HEK293 (cell line): Measurements from ENCODE around the gene BBX.

Experiments used
- GLIS2 ChIP-seq: fragments of 450-650 bp; formaldehyde crosslinking; IDR thresholded peaks from 2 replicates; pipeline ENCODE4 v1.5.1; 2016; ENCODE audit warnings: missing biosample characterization, missing genetic modification characterization
- IKZF3 ChIP-seq: fragments of 450-650 bp; IDR thresholded peaks from 2 replicates; pipeline ENCODE4 v1.5.0; 2018; ENCODE audit warnings: missing biosample characterization, mild to moderate bottlenecking, missing genetic modification characterization, moderate library complexity
- KLF8 ChIP-seq: fragments of 450-650 bp; formaldehyde crosslinking; IDR thresholded peaks from 2 replicates; pipeline ENCODE4 v1.5.1; 2016; ENCODE audit warnings: missing biosample characterization, missing genetic modification characterization
- SP2 ChIP-seq: fragments of 450-650 bp; formaldehyde crosslinking; IDR thresholded peaks from 2 replicates; pipeline ENCODE4 v1.5.1; 2016; ENCODE audit warnings: missing biosample characterization, missing genetic modification characterization
- ZNF112 ChIP-seq: fragments of 450-650 bp; formaldehyde crosslinking; IDR thresholded peaks from 2 replicates; pipeline ENCODE4 v1.5.0; 2017; ENCODE audit warnings: missing biosample characterization, missing genetic modification characterization
- ZNF223 ChIP-seq: fragments of 450-650 bp; formaldehyde crosslinking; IDR thresholded peaks from 2 replicates; pipeline ENCODE4 v1.5.1; 2016; ENCODE audit warnings: missing biosample characterization, missing genetic modification characterization
- ZNF335 ChIP-seq: fragments of 450-650 bp; formaldehyde crosslinking; conservative IDR thresholded peaks from 2 replicates; pipeline ENCODE4 v1.5.1; 2016; ENCODE audit warnings: missing biosample characterization, missing genetic modification characterization
- ZNF394 ChIP-seq: fragments of 450-650 bp; formaldehyde crosslinking; IDR thresholded peaks from 2 replicates; pipeline ENCODE4 v1.5.1; 2016; ENCODE audit warnings: missing biosample characterization, missing genetic modification characterization, mild to moderate bottlenecking, moderate library complexity, borderline replicate concordance
- ZNF521 ChIP-seq: fragments of 450-650 bp; formaldehyde crosslinking; IDR thresholded peaks from 2 replicates; pipeline ENCODE4 v1.5.1; 2017; ENCODE audit warnings: missing biosample characterization, mild to moderate bottlenecking, missing genetic modification characterization
- ZNF561 ChIP-seq: fragments of 450-650 bp; IDR thresholded peaks from 2 replicates; pipeline ENCODE4 v1.5.1; 2018; ENCODE audit warnings: missing biosample characterization, missing genetic modification characterization, borderline replicate concordance
- ZNF654 ChIP-seq: fragments of 450-650 bp; formaldehyde crosslinking; IDR thresholded peaks from 2 replicates; pipeline ENCODE4 v1.5.1; 2016; ENCODE audit warnings: low read depth, missing biosample characterization, missing genetic modification characterization
- ZNF776 ChIP-seq: fragments of 450-650 bp; formaldehyde crosslinking; IDR thresholded peaks from 2 replicates; pipeline ENCODE4 v1.5.0; 2017; ENCODE audit warnings: missing biosample characterization, missing genetic modification characterization, borderline replicate concordance
- ZSCAN23 ChIP-seq: fragments of 450-650 bp; formaldehyde crosslinking; IDR thresholded peaks from 2 replicates; pipeline ENCODE4 v1.5.1; 2016; ENCODE audit warnings: missing biosample characterization, missing genetic modification characterization
- TF ChIP-seq, protein P1 (sequence below): fragments of 450-650 bp; formaldehyde crosslinking; IDR thresholded peaks from 2 replicates; pipeline ENCODE4 v1.5.1; 2017; ENCODE audit warnings: missing biosample characterization, missing genetic modification characterization
- TF ChIP-seq, protein P2 (sequence below): fragments of 450-650 bp; formaldehyde crosslinking; IDR thresholded peaks from 2 replicates; pipeline ENCODE4 v1.5.1; 2016; ENCODE audit warnings: missing biosample characterization, missing genetic modification characterization
- TF ChIP-seq, protein P3 (sequence below): fragments of 450-650 bp; formaldehyde crosslinking; IDR thresholded peaks from 2 replicates; pipeline ENCODE4 v1.5.1; 2016; ENCODE audit warnings: missing biosample characterization, missing genetic modification characterization
- TF ChIP-seq, protein P4 (sequence below): fragments of 450-650 bp; formaldehyde crosslinking; IDR thresholded peaks from 2 replicates; pipeline ENCODE4 v1.5.1; 2017; ENCODE audit warnings: missing biosample characterization, missing genetic modification characterization
- TF ChIP-seq, protein P5 (sequence below): fragments of 450-650 bp; formaldehyde crosslinking; conservative IDR thresholded peaks from 2 replicates; pipeline ENCODE4 v1.5.1; 2016; ENCODE audit warnings: low read depth, missing biosample characterization, missing genetic modification characterization
- TF ChIP-seq, protein P6 (sequence below): fragments of 450-650 bp; formaldehyde crosslinking; IDR thresholded peaks from 2 replicates; pipeline ENCODE4 v1.5.1; 2017; ENCODE audit warnings: missing biosample characterization, missing genetic modification characterization

The BBX gene

DNA sequence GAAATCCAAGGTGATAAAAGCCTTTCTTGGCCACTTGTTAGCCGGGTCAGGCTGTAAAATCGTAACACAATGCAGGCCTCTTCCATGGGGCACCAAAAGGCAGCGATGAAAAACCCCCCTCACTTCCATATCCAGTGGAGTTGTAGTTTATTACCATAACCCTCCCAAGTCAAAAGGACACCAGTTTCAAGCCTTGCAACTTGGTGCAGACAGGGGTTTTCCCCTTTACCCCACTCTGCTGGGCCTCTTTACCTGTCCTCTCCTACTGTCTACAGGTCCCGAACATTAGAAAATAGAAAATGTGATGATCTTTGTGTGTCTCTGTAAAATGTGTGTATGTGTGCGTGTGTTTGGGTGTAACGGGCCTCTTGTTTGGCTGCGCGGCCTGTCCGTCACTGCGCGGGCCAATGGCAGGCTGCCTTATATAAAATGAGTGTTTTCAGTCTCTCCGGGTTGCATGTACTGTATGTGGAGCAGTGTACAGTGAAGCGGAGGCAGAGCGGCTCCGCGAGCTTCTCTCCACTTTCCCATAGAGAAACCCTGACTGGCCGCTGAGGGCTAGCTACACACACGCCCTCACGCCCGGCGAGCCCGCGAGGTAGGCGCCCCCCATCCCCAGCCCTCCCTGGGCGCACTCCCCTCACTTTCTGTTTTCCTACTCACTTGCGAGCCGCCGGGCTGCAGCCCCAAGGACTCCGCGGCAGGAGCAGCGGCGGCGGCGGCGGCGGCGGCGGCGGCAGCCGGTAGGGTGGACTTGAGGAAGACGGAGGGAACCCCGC, at the start of gene BBX (continued):
- TF ChIP-seq, protein P1, sequence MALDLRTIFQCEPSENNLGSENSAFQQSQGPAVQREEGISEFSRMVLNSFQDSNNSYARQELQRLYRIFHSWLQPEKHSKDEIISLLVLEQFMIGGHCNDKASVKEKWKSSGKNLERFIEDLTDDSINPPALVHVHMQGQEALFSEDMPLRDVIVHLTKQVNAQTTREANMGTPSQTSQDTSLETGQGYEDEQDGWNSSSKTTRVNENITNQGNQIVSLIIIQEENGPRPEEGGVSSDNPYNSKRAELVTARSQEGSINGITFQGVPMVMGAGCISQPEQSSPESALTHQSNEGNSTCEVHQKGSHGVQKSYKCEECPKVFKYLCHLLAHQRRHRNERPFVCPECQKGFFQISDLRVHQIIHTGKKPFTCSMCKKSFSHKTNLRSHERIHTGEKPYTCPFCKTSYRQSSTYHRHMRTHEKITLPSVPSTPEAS (tag by site-specific recombination) = peak; percentile 56
- TF ChIP-seq ZNF335 (tag by site-specific recombination) (peak; percentile 53), ZNF561 (tag by site-specific recombination) (peak; percentile 22; the same call in 1 of the 2 replicates), IKZF3 (no peak), ZSCAN23 (tag by site-specific recombination) (no peak), ZNF776 (tag by site-specific recombination) (no peak), ZNF394 (peak; percentile 67; the same call in 1 of the 2 replicates), KLF8 (tag by site-specific recombination) (peak; percentile 37; the same call in 1 of the 2 replicates), GLIS2 (tag by site-specific recombination) (peak; percentile 39; the same call in 1 of the 2 replicates), ZNF654 (tag by site-specific recombination) (no peak), ZNF112 (tag by site-specific recombination) (no peak), ZNF223 (no peak), SP2 (peak; percentile 88), ZNF521 (tag by site-specific recombination) (no peak)
- TF ChIP-seq, protein P2, sequence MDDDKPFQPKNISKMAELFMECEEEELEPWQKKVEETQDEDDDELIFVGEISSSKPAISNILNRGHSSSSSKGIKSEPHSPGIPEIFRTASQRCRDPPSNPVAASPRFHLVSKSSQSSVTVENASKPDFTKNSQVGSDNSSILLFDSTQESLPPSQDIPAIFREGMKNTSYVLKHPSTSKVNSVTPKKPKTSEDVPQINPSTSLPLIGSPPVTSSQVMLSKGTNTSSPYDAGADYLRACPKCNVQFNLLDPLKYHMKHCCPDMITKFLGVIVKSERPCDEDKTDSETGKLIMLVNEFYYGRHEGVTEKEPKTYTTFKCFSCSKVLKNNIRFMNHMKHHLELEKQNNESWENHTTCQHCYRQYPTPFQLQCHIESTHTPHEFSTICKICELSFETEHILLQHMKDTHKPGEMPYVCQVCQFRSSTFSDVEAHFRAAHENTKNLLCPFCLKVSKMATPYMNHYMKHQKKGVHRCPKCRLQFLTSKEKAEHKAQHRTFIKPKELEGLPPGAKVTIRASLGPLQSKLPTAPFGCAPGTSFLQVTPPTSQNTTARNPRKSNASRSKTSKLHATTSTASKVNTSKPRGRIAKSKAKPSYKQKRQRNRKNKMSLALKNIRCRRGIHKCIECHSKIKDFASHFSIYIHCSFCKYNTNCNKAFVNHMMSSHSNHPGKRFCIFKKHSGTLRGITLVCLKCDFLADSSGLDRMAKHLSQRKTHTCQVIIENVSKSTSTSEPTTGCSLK (tag by site-specific recombination) = no peak
- TF ChIP-seq, protein P3, sequence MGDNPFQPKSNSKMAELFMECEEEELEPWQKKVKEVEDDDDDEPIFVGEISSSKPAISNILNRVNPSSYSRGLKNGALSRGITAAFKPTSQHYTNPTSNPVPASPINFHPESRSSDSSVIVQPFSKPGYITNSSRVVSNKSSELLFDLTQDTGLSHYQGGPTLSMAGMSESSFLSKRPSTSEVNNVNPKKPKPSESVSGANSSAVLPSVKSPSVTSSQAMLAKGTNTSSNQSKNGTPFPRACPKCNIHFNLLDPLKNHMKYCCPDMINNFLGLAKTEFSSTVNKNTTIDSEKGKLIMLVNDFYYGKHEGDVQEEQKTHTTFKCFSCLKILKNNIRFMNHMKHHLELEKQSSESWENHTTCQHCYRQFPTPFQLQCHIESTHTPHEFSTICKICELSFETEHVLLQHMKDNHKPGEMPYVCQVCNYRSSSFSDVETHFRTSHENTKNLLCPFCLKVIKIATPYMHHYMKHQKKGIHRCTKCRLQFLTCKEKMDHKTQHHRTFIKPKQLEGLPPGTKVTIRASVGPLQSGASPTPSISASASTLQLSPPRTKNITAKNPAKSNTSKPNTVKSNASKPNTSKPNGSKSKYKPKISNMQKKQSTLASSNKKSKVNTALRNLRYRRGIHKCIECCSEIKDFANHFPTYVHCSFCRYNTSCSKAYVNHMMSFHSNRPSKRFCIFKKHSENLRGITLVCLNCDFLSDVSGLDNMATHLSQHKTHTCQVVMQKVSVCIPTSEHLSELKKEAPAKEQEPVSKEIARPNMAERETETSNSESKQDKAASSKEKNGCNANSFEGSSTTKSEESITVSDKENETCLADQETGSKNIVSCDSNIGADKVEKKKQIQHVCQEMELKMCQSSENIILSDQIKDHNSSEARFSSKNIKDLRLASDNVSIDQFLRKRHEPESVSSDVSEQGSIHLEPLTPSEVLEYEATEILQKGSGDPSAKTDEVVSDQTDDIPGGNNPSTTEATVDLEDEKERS (tag by site-specific recombination) = no peak
- TF ChIP-seq, protein P4, sequence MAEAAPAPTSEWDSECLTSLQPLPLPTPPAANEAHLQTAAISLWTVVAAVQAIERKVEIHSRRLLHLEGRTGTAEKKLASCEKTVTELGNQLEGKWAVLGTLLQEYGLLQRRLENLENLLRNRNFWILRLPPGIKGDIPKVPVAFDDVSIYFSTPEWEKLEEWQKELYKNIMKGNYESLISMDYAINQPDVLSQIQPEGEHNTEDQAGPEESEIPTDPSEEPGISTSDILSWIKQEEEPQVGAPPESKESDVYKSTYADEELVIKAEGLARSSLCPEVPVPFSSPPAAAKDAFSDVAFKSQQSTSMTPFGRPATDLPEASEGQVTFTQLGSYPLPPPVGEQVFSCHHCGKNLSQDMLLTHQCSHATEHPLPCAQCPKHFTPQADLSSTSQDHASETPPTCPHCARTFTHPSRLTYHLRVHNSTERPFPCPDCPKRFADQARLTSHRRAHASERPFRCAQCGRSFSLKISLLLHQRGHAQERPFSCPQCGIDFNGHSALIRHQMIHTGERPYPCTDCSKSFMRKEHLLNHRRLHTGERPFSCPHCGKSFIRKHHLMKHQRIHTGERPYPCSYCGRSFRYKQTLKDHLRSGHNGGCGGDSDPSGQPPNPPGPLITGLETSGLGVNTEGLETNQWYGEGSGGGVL (tag by site-specific recombination) = no peak
- TF ChIP-seq, protein P5, sequence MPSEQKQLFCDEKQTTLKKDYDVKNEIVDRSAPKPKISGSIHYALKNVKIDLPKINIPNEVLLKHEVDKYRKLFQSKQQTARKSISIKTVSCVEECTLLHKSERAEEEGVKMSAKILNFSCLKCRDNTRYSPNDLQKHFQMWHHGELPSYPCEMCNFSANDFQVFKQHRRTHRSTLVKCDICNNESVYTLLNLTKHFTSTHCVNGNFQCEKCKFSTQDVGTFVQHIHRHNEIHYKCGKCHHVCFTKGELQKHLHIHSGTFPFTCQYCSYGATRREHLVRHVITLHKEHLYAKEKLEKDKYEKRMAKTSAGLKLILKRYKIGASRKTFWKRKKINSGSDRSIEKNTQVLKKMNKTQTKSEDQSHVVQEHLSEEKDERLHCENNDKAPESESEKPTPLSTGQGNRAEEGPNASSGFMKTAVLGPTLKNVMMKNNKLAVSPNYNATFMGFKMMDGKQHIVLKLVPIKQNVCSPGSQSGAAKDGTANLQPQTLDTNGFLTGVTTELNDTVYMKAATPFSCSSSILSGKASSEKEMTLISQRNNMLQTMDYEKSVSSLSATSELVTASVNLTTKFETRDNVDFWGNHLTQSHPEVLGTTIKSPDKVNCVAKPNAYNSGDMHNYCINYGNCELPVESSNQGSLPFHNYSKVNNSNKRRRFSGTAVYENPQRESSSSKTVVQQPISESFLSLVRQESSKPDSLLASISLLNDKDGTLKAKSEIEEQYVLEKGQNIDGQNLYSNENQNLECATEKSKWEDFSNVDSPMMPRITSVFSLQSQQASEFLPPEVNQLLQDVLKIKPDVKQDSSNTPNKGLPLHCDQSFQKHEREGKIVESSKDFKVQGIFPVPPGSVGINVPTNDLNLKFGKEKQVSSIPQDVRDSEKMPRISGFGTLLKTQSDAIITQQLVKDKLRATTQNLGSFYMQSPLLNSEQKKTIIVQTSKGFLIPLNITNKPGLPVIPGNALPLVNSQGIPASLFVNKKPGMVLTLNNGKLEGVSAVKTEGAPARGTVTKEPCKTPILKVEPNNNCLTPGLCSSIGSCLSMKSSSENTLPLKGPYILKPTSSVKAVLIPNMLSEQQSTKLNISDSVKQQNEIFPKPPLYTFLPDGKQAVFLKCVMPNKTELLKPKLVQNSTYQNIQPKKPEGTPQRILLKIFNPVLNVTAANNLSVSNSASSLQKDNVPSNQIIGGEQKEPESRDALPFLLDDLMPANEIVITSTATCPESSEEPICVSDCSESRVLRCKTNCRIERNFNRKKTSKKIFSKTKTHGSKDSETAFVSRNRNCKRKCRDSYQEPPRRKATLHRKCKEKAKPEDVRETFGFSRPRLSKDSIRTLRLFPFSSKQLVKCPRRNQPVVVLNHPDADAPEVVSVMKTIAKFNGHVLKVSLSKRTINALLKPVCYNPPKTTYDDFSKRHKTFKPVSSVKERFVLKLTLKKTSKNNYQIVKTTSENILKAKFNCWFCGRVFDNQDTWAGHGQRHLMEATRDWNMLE (tag by site-specific recombination) = no peak; the same call in 1 of the 2 replicates
- TF ChIP-seq, protein P6, sequence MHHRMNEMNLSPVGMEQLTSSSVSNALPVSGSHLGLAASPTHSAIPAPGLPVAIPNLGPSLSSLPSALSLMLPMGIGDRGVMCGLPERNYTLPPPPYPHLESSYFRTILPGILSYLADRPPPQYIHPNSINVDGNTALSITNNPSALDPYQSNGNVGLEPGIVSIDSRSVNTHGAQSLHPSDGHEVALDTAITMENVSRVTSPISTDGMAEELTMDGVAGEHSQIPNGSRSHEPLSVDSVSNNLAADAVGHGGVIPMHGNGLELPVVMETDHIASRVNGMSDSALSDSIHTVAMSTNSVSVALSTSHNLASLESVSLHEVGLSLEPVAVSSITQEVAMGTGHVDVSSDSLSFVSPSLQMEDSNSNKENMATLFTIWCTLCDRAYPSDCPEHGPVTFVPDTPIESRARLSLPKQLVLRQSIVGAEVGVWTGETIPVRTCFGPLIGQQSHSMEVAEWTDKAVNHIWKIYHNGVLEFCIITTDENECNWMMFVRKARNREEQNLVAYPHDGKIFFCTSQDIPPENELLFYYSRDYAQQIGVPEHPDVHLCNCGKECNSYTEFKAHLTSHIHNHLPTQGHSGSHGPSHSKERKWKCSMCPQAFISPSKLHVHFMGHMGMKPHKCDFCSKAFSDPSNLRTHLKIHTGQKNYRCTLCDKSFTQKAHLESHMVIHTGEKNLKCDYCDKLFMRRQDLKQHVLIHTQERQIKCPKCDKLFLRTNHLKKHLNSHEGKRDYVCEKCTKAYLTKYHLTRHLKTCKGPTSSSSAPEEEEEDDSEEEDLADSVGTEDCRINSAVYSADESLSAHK (tag by site-specific recombination) = peak; percentile 92
